Upper lobe of left lung (tissue), 4 donors: ENCODE measurements around the gene MYO18B.

Experiments
- EP300 ChIP-seq, 4 donors: sonication (generic); formaldehyde crosslinking; IDR thresholded peaks; one replicate each; pipeline ENCODE4 v1.5.1; 2017; ENCODE audit warnings: antibody characterized with exemption in 4 of 4, control low read depth in 2 of 4
- POLR2AphosphoS5 ChIP-seq, 2 donors: sonication (generic); formaldehyde crosslinking; IDR thresholded peaks; one replicate each; pipeline ENCODE4 v1.5.1; 2017; ENCODE audit warnings: antibody characterized with exemption in 2 of 2
- TF ChIP-seq, protein P1 (sequence below), 6 experiments: fragments of 450-650 bp in 4 of 6; fragments of 200-600 bp in 2 of 6; sonication (generic) in 2 of 6; IDR thresholded peaks; one replicate each; pipeline ENCODE4 v1.5.1; 2016 to 2019; ENCODE audit warnings: antibody characterized with exemption in 6 of 6

GRCh38 chr22:26056455-26057200 lies 314.6 kb downstream of the MYO18B start:
- TF ChIP-seq POLR2AphosphoS5 (IDR thresholded peaks at IDR 0.05): no peak
- TF ChIP-seq, protein P1, sequence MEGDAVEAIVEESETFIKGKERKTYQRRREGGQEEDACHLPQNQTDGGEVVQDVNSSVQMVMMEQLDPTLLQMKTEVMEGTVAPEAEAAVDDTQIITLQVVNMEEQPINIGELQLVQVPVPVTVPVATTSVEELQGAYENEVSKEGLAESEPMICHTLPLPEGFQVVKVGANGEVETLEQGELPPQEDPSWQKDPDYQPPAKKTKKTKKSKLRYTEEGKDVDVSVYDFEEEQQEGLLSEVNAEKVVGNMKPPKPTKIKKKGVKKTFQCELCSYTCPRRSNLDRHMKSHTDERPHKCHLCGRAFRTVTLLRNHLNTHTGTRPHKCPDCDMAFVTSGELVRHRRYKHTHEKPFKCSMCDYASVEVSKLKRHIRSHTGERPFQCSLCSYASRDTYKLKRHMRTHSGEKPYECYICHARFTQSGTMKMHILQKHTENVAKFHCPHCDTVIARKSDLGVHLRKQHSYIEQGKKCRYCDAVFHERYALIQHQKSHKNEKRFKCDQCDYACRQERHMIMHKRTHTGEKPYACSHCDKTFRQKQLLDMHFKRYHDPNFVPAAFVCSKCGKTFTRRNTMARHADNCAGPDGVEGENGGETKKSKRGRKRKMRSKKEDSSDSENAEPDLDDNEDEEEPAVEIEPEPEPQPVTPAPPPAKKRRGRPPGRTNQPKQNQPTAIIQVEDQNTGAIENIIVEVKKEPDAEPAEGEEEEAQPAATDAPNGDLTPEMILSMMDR (IDR thresholded peaks at IDR 0.05): no peak
- TF ChIP-seq EP300 (IDR thresholded peaks at IDR 0.05): no peak
